Activated CD4-positive, CD25-positive, alpha-beta regulatory T cell (primary cell): ENCODE measurements around the gene GAS7.
"Not testable (repeated sequence)": the region's sequence is repeated elsewhere in the genome, so short reads cannot be mapped to it uniquely, and the experiment has no call there.

Experiments
- DNase-seq, 4 experiments: peaks; one replicate each; lab custom pipeline; 2025; lab: John Stamatoyannopoulos, UW

The GAS7 gene

GRCh38 chr17:10021272-10021984 lies 177.0 kb downstream of the GAS7 start:
- no peak for DNase-seq

GRCh38 chr17:10019941-10020451 lies 178.4 kb downstream of the GAS7 start:
- DNase-seq, result no peak

GRCh38 chr17:10018461-10018891 lies 179.9 kb downstream of the GAS7 start:
- no peak for DNase-seq

GRCh38 chr17:10016958-10017570 lies 181.3 kb downstream of the GAS7 start:
- not testable (repeated sequence) for DNase-seq

- no peak for DNase-seq
Measured at GRCh38 chr17:10013365-10014112, 184.9 kb downstream of the GAS7 start.

GRCh38 chr17:10010752-10011151 lies 187.7 kb downstream of the GAS7 start:
- no peak for DNase-seq

GRCh38 chr17:10003705-10004104 lies 194.7 kb downstream of the GAS7 start:
- no peak for DNase-seq

GRCh38 chr17:10002567-10003360 lies 195.6 kb downstream of the GAS7 start:
- DNase-seq, result not testable (repeated sequence)

GRCh38 chr17:10001306-10001873 lies 197.0 kb downstream of the GAS7 start:
- DNase-seq, result no peak

- no peak for DNase-seq
Measured at GRCh38 chr17:9999919-10000695, 198.3 kb downstream of the GAS7 start.

GRCh38 chr17:9998060-9998459 lies 200.3 kb downstream of the GAS7 start:
- DNase-seq, result no peak

- no peak for DNase-seq
Measured at GRCh38 chr17:9994761-9995160, 203.6 kb downstream of the GAS7 start.

GRCh38 chr17:9991796-9992195 lies 206.6 kb downstream of the GAS7 start:
- no peak for DNase-seq

GRCh38 chr17:9991351-9991750 lies 207.1 kb downstream of the GAS7 start:
- DNase-seq, result no peak

- no peak for DNase-seq
Measured at GRCh38 chr17:9987779-9988585, 210.4 kb downstream of the GAS7 start.

- DNase-seq, result no peak
Measured at GRCh38 chr17:9986754-9987382, 211.5 kb downstream of the GAS7 start.

- no peak for DNase-seq
Measured at GRCh38 chr17:9985646-9986045, 212.8 kb downstream of the GAS7 start.

GRCh38 chr17:9984768-9985167 lies 213.6 kb downstream of the GAS7 start:
- no peak for DNase-seq

GRCh38 chr17:9982159-9982558 lies 216.2 kb downstream of the GAS7 start:
- no peak for DNase-seq
